ENCODE results near the gene ENO3. TPM values are rescaled to one million over a fixed set of nuclear protein-coding genes. Genes with fewer than 3 reads are reported as not detected.
A peak's percentile ranks its signal among the peaks of the same experiment; 100 is the strongest.

ENO3 gene
- total RNA-seq, 4 donors from 2014 or later = 1,434 to 5,473 (median 3,204) TPM

DNA sequence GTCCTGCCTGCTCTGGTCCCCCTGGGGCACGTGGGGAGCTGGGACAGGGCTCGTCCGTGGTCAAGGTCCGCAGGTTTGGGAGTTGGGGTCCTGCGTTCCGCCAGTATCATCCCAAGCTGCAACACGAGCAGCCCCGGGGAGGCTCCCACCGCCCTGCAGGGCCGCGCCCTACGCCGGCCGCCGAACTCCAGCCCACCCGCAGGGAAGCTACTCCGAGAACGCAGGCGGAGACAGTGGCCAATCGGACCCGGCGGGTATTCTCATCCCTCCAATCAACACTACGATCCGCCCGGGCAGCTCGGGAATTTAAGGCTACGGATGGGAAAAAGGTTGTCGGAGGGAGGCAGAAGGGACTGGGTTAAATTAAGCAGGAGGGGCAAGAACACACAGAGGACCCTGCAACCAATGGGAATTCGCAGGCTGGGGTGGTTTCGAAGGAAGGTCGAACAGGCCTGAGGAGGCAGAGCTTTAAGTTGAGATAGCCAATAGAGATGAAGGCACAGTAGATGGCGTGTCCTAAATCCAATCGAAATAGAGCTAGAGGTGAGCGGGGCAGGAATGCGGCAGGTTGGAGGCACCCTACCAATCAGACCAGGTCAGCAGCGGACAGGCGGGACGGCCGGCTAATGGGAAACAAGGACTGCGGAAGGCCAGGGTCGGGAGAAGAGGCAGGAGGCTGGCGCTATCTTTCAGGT, 16.1 kb downstream of the ENO3 start:
- peaks cover 27 to 34% of the 10 kb centered on the region in 2 donors for H3K4me1 ChIP-seq
- H3K4me3 ChIP-seq = peak overlapping the region; percentile 70 to 87 (median 75)
- peak; percentile 85 to 90 for ATAC-seq
- no peaks in the 10 kb centered on the region for H3K9me3 ChIP-seq
- H3K27ac ChIP-seq = peak overlapping the region; percentile 88 to 95 (median 94)
- DNase-seq = peak; percentile 100
- no peaks in the 10 kb centered on the region for H3K27me3 ChIP-seq
- peak; percentile 47 to 68 for TF ChIP-seq POLR2A (IDR thresholded peaks at IDR 0.05)
- TF ChIP-seq CTCF (IDR thresholded peaks at IDR 0.05 in 4 of 5, conservative IDR thresholded peaks at IDR 0.05 in 1 of 5) = peak in 1 of 5 experiments; percentile 3
- in situ Hi-C loops (cut with MboI; ENCODE audit: low sequenced_read_pairs in 4 of 4) = no loop called here
- H3K36me3 ChIP-seq = peaks cover 0 to 22% of the 10 kb centered on the region in 2 donors
- intact Hi-C loops (cut with DNase I; ENCODE audit: low total_unique reads) = loop anchor here (1.0 to 2.0 kb wide), 3 partner anchors 18 to 26 kb away; partner anchors contain the start of genes CAMTA2, RNF167 and SLC25A11

DNA sequence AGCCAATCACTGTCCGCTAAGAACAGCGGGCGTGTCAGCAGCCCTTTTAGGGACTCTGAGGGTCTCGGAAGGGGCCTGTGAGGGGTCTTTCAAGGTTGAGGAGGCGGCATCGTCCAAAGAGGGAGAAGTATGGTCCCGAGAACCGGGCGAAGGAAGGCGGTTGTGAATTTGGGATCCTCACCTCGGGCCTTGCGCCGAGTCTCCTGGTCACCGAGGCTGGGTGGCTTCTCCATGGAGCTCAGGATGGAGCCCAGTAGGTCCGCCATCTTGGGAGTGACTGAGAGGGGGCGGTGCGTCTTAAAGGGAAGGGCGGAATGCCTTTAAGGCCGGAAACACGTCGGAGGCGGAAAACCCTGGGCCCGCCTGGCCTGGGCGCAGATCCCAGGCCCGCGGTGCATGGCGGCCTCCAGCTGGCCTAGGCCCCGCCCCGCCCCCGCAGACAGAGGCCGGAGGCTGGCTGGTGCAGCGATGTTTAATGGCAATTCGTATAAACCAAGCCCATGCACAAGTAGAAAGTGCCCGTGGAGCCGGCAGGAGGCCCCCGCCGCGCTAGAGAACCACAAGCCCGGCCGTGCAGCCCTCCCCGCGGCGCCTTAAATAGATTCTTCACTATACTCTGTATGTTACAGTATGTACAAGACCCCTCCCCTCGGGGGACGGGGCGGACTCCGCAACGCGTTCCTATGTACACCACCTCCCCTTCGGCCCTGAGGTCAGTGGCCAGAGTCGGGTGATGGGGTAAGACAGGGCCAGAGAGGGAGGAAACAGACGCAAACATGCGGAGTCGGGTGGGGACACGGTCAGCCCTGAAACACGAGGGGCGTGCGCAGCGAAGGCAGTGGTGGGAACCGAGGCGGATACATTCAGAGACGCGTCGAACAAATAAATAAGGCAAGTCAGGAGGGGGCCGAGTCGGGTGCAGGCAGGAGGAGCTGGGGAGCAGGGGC, 16.9 kb downstream of the ENO3 start, which contains the start of gene SPAG7:
TSS of gene SPAG7 (minus strand) at position 279 of the 947 bp plus-strand sequence. CDS start at position 266, 13 bp downstream.
- Histone ChIP-seq H3K27ac (peak within 1 kb of the TSS; percentile 88 to 95 (median 94)), H3K4me3 (peak within 1 kb of the TSS; percentile 70 to 87 (median 75)), H3K9me3 (no peaks in the 10 kb centered on the region), H3K4me1 (peaks cover 36 to 42% of the 10 kb centered on the region in 2 donors), H3K27me3 (no peaks in the 10 kb centered on the region), H3K36me3 (peaks cover 0 to 30% of the 10 kb centered on the region in 2 donors)
- intact Hi-C loops (cut with DNase I; ENCODE audit: low total_unique reads) = loop anchor here (1.0 to 2.0 kb wide), 3 partner anchors 19 to 27 kb away; partner anchors contain the start of genes CAMTA2, RNF167 and SLC25A11
- in situ Hi-C loops (cut with MboI; ENCODE audit: low sequenced_read_pairs in 4 of 4) = no loop called here
- no peak for TF ChIP-seq CTCF (IDR thresholded peaks at IDR 0.05 in 4 of 5, conservative IDR thresholded peaks at IDR 0.05 in 1 of 5)
- peak; percentile 59 to 70 for TF ChIP-seq POLR2A (IDR thresholded peaks at IDR 0.05)
- peak; percentile 90 to 93 for DNase-seq
- peak; percentile 74 to 78 for ATAC-seq

DNA sequence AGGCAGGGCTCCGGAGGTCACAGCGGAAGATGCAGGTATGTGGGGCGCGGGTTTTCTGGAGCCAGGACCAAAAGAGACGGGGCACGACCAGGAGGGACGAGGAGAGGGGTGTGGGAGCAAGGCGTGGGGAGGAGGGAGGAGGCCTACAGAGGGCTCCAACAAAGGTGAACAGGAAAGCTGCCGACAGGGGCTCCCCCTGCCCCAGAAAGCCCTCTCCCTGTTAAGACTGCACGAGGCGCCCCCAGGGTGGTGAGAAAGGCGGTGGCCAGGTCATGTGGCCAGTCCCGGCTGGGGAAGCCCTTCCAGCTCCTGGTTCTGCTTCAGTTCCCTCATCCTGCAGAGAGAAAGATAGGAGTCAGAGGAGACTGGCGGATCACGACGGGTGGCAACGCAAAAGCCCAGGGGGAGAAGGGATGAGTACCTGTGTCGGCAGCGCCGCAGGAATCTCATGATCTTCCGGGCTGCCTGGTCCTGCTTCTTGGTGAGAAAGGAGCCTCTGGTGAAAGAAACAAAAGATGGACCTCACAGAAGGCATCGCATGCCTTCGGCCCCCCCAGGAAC, 17.6 kb downstream of the ENO3 start:
- Histone ChIP-seq H3K4me3 (peak overlapping the region; percentile 68 to 87 (median 75)), H3K27me3 (no peaks in the 10 kb centered on the region), H3K27ac (peak overlapping the region; percentile 88 to 94 (median 92)), H3K36me3 (peaks cover 0 to 36% of the 10 kb centered on the region in 2 donors), H3K4me1 (peaks cover 43 to 50% of the 10 kb centered on the region in 2 donors), H3K9me3 (no peaks in the 10 kb centered on the region)
- TF ChIP-seq POLR2A (IDR thresholded peaks at IDR 0.05) (no peak), CTCF (IDR thresholded peaks at IDR 0.05 in 4 of 5, conservative IDR thresholded peaks at IDR 0.05 in 1 of 5) (no peak)
- intact Hi-C loops (cut with DNase I; ENCODE audit: low total_unique reads) = no loop called here
- in situ Hi-C loops (cut with MboI; ENCODE audit: low sequenced_read_pairs in 4 of 4) = no loop called here
- DNase-seq = peak in 1 of 2 donors; percentile 34
- no peak for ATAC-seq

DNA sequence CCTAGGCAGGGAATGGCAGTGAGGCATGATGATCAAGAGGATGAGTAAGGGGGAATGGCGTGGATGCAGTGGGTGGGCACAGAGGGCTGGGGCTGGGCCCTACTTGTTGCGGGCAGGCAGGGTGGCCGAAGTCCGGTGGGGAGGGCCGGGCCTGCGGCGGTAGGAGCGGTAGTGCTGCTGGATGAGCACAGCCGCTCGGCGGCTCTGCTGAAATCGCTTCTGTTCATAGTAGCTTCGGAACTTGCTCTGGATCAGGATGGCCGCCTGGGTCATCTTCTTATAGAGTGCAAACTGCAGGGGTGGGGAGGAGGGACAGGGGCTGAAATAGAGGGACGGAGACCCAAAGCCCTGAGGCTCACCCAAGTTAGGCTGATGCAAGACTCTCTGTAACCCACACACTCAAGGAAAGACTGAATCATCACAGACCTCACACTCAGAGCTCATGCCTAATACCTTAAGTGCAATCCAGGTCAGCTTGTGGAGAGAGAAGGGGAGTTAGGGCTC, 18.2 kb downstream of the ENO3 start:
- H3K27ac ChIP-seq = peak overlapping the region; percentile 88 to 94 (median 92)
- H3K4me1 ChIP-seq = peaks cover 48 to 54% of the 10 kb centered on the region in 2 donors
- peaks cover 0 to 36% of the 10 kb centered on the region in 2 donors for H3K36me3 ChIP-seq
- no peak for TF ChIP-seq CTCF (IDR thresholded peaks at IDR 0.05 in 4 of 5, conservative IDR thresholded peaks at IDR 0.05 in 1 of 5)
- no peak for TF ChIP-seq POLR2A (IDR thresholded peaks at IDR 0.05)
- intact Hi-C loops (cut with DNase I; ENCODE audit: low total_unique reads) = no loop called here
- ATAC-seq = no peak
- H3K27me3 ChIP-seq = no peaks in the 10 kb centered on the region
- DNase-seq = peak in 1 of 2 donors; percentile 21
- peak overlapping the region in 2 of 4 donors; percentile 70 to 80 for H3K4me3 ChIP-seq
- H3K9me3 ChIP-seq = no peaks in the 10 kb centered on the region
- in situ Hi-C loops (cut with MboI; ENCODE audit: low sequenced_read_pairs in 4 of 4) = no loop called here

All from gastrocnemius medialis (tissue), 4 donors.